Gastrocnemius medialis (tissue), 4 donors: Measurements from ENCODE around the gene DPEP3. TPM values are rescaled to one million over a fixed set of nuclear protein-coding genes. Genes with fewer than 3 reads are reported as not detected.

Experiments
- ATAC-seq, 2 donors: fragments of 150-250 bp; one replicate each; pipeline ENCODE4 v1.9.1; 2016
- DNase-seq, 2 donors: peaks; one replicate each; pipeline ENCODE4 v3.0.0-alpha.2; 2019
- H3K27ac ChIP-seq, 4 donors: fragments of 200-600 bp; sonication (generic); 1 replicate in 1 of 4; 2 replicates in 3 of 4; pipeline ENCODE4 v1.5.1; 2016 to 2018; ENCODE audit warnings: mild to moderate bottlenecking in 2 of 4, moderate library complexity in 1 of 4
- H3K27me3 ChIP-seq, 3 donors: fragments of 200-600 bp; sonication (generic) in 2 of 3; 1 replicate in 1 of 3; 2 replicates in 2 of 3; pipeline versions ENCODE4 v1.5.1 to v1.6.0; 2016 to 2019; ENCODE audit warnings: mild to moderate bottlenecking in 1 of 3, moderate library complexity in 1 of 3
- H3K36me3 ChIP-seq, 2 donors: fragments of 200-600 bp; sonication (generic) in 1 of 2; one replicate each; pipeline ENCODE4 v1.5.1; 2017 to 2018
- H3K4me1 ChIP-seq, 2 donors: fragments of 200-600 bp; sonication (generic) in 1 of 2; one replicate each; pipeline ENCODE4 v1.5.1; 2016 to 2017; ENCODE audit warnings: mild to moderate bottlenecking in 2 of 2
- H3K4me3 ChIP-seq, 4 donors: fragments of 200-600 bp; sonication (generic) in 3 of 4; 1 replicate in 1 of 4; 2 replicates in 3 of 4; pipeline ENCODE4 v1.5.1; 2016 to 2019; ENCODE audit warnings: mild to moderate bottlenecking in 2 of 4
- H3K9me3 ChIP-seq, 3 donors: fragments of 200-600 bp; sonication (generic) in 2 of 3; 1 replicate in 1 of 3; 2 replicates in 2 of 3; pipeline ENCODE4 v1.5.1; 2016 to 2019
- POLR2A ChIP-seq, 2 donors: fragments of 450-650 bp; IDR thresholded peaks; one replicate each; pipeline ENCODE4 v1.6.1; 2017; ENCODE audit warnings: antibody characterized with exemption in 2 of 2, mild to moderate bottlenecking in 2 of 2, moderate library complexity in 2 of 2
- in situ Hi-C, 4 donors: fragments of 200-750 bp; cut with MboI; loops; one replicate each; pipeline versions ENCODE4 v1.15.0 to v1.8.0; 2017; ENCODE audit warnings: low sequenced_read_pairs in 4 of 4
- intact Hi-C: fragments of 100-400 bp; cut with DNase I; formaldehyde crosslinking; loops from one replicate; pipeline ENCODE4 v1.15.1; 2023; ENCODE audit warnings: low total_unique reads
- total RNA-seq, 4 donors: library from RNA; depleted of rRNA; stranded (reverse); fragments of >200 nt; gene quantifications; one replicate each; pipeline versions ENCODE4 v1.1.0 to v1.2.3, GENCODE V29; 2016
- TF ChIP-seq, protein P1 (sequence below), 5 experiments: fragments of 450-650 bp in 3 of 5; fragments of 200-600 bp in 2 of 5; sonication (generic) in 2 of 5; IDR thresholded peaks in 4 of 5; conservative IDR thresholded peaks in 1 of 5; 1 replicate in 4 of 5; 2 replicates in 1 of 5; pipeline ENCODE4 v1.5.1; 2016 to 2019; ENCODE audit warnings: antibody characterized with exemption in 5 of 5, mild to moderate bottlenecking in 3 of 5, moderate library complexity in 3 of 5

DPEP3 gene
- total RNA-seq, 4 donors from 2014 or later, result not detected

GRCh38 chr16:67954421-67955196 lies 25.7 kb downstream of the DPEP3 start:
- in situ Hi-C loops (no loop called here), intact Hi-C loops (no loop called here)
- Histone ChIP-seq H3K36me3 (peaks cover 0 to 49% of the 10 kb centered on the region in 2 donors), H3K27ac (peak overlapping the region in 3 of 4 donors; percentile 5 to 20 (median 19)), H3K4me1 (peaks cover 22 to 26% of the 10 kb centered on the region in 2 donors), H3K27me3 (no peaks in the 10 kb centered on the region), H3K9me3 (no peaks in the 10 kb centered on the region), H3K4me3 (no peak overlapping the region)
- DNase-seq (no peak), ATAC-seq (no peak)
- TF ChIP-seq, protein P1, sequence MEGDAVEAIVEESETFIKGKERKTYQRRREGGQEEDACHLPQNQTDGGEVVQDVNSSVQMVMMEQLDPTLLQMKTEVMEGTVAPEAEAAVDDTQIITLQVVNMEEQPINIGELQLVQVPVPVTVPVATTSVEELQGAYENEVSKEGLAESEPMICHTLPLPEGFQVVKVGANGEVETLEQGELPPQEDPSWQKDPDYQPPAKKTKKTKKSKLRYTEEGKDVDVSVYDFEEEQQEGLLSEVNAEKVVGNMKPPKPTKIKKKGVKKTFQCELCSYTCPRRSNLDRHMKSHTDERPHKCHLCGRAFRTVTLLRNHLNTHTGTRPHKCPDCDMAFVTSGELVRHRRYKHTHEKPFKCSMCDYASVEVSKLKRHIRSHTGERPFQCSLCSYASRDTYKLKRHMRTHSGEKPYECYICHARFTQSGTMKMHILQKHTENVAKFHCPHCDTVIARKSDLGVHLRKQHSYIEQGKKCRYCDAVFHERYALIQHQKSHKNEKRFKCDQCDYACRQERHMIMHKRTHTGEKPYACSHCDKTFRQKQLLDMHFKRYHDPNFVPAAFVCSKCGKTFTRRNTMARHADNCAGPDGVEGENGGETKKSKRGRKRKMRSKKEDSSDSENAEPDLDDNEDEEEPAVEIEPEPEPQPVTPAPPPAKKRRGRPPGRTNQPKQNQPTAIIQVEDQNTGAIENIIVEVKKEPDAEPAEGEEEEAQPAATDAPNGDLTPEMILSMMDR (IDR thresholded peaks at IDR 0.05 in 4 of 5, conservative IDR thresholded peaks at IDR 0.05 in 1 of 5), result no peak
- TF ChIP-seq POLR2A (IDR thresholded peaks at IDR 0.05), result no peak

GRCh38 chr16:67953641-67954375 lies 26.5 kb downstream of the DPEP3 start:
- in situ Hi-C loops (no loop called here), intact Hi-C loops (no loop called here)
- peaks cover 0 to 57% of the 10 kb centered on the region in 2 donors for H3K36me3 ChIP-seq
- H3K4me1 ChIP-seq, result peaks cover 14 to 18% of the 10 kb centered on the region in 2 donors
- H3K27me3 ChIP-seq, result no peaks in the 10 kb centered on the region
- no peak overlapping the region for H3K4me3 ChIP-seq
- no peak for ATAC-seq
- no peaks in the 10 kb centered on the region for H3K9me3 ChIP-seq
- no peak for DNase-seq
- no peak for TF ChIP-seq POLR2A (IDR thresholded peaks at IDR 0.05)
- TF ChIP-seq, protein P1 (IDR thresholded peaks at IDR 0.05 in 4 of 5, conservative IDR thresholded peaks at IDR 0.05 in 1 of 5), result no peak
- peak overlapping the region in 3 of 4 donors; percentile 5 to 20 (median 19) for H3K27ac ChIP-seq

DNA sequence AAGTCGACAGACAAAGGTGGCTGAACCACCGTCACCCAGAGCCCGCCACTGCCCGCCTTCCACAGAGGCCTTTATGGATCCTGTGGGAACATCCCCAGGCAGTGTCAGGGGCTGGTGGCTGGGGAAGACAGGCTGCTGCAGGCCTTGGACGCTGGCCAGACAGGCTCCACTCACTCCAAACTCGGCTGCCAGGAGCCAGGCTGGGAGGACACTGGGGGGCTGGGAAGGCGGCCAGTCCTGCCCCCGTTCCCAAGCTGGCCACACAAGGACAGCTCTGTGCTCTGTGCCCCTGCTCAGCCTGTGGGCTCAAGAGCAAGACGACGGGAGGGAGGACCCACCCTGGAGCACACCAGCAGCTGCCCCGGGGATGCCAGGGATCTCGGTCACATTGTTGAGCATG lies 28.8 kb downstream of the DPEP3 start:
- TF ChIP-seq, protein P1 (IDR thresholded peaks at IDR 0.05 in 4 of 5, conservative IDR thresholded peaks at IDR 0.05 in 1 of 5), result no peak
- no peak for TF ChIP-seq POLR2A (IDR thresholded peaks at IDR 0.05)
- DNase-seq, result no peak
- no peaks in the 10 kb centered on the region for H3K9me3 ChIP-seq

GRCh38 chr16:67950335-67950843 lies 29.9 kb downstream of the DPEP3 start:
- H3K4me3 ChIP-seq, result no peak overlapping the region
- H3K4me1 ChIP-seq, result peaks cover 11 to 14% of the 10 kb centered on the region in 2 donors
- H3K9me3 ChIP-seq, result no peaks in the 10 kb centered on the region
- H3K27me3 ChIP-seq, result no peaks in the 10 kb centered on the region
- no peak overlapping the region for H3K27ac ChIP-seq
- DNase-seq, result no peak
- no peak for ATAC-seq
- peaks cover 0 to 90% of the 10 kb centered on the region in 2 donors for H3K36me3 ChIP-seq
- TF ChIP-seq, protein P1 (IDR thresholded peaks at IDR 0.05 in 4 of 5, conservative IDR thresholded peaks at IDR 0.05 in 1 of 5), result no peak
- no peak for TF ChIP-seq POLR2A (IDR thresholded peaks at IDR 0.05)
- intact Hi-C loops, result no loop called here
- in situ Hi-C loops, result no loop called here

More for the DNA sequence above, 28.8 kb downstream of the DPEP3 start:
- no peak overlapping the region for H3K4me3 ChIP-seq
- peak overlapping the region in 2 of 4 donors; percentile 15 to 55 for H3K27ac ChIP-seq
- H3K4me1 ChIP-seq, result peaks cover 7 to 11% of the 10 kb centered on the region in 2 donors
- in situ Hi-C loops (no loop called here), intact Hi-C loops (no loop called here)
- H3K36me3 ChIP-seq, result peaks cover 0 to 80% of the 10 kb centered on the region in 2 donors
- no peak for ATAC-seq
- H3K27me3 ChIP-seq, result no peaks in the 10 kb centered on the region
